HK-2 (cell line): ENCODE measurements around the gene PHF24.
"Not testable (repeated sequence)": the region's sequence is repeated elsewhere in the genome, so short reads cannot be mapped to it uniquely, and the experiment has no call there.

Experiments
- DNase-seq: peaks from one replicate; pipeline ENCODE4 v3.0.0-alpha.2; 2018; ENCODE audit not compliant: unreplicated experiment

PHF24 gene

GRCh38 chr9:34957492-34958410 lies at the start of gene PHF24:
TSS of gene PHF24 (plus strand) at chr9:34958285. CDS start at chr9:34971299, 13,014 bp downstream.
- no peak for DNase-seq

DNA sequence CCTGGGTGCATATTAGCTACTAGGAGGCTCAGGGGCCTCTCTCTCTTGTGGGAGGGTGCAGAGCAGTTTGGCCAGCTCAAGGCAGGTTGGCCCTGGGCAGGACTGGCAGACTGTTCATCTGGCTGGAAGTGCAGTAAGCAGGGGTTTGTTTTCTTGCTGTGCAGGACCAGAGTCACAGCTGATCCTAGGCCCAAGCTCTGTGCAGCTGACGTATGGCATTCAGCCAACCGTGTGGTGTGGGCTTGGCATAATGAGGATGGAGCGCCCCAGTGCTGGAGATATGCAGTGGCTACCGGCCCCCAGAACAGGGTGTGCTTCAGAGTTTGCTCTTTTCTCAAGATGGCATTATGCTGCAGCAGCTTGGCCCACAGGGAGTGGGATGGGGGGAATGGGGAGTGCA lies 31.0 kb upstream of the PHF24 start:
- no peak for DNase-seq

GRCh38 chr9:34928921-34929320 lies 29.2 kb upstream of the PHF24 start:
- DNase-seq = no peak

GRCh38 chr9:34929506-34930102 lies 28.5 kb upstream of the PHF24 start:
- no peak for DNase-seq

GRCh38 chr9:34939989-34940388 lies 18.1 kb upstream of the PHF24 start:
- DNase-seq = not testable (repeated sequence)

- DNase-seq = no peak
Observed at GRCh38 chr9:34948451-34948850, 9.6 kb upstream of the PHF24 start.

DNA sequence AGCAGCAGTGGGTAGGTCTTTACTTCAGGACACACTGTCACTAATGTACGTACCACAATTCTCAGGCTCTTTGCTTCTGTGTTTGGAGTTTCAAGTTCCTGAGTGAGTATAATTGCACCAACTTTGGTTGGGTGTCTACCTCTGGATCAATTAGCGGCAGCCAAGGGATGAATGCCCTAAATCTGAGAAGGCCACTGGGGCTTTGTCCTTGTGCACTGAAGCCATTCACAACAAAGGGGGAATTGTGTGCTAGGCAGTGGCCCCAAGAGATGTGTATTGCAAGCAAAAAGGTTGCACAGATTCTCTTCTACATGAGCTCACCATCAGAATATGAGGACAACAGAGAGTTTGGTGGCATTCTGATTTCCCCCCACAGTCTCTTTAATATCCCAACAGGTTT lies 3.9 kb upstream of the PHF24 start:
- no peak for DNase-seq

DNA sequence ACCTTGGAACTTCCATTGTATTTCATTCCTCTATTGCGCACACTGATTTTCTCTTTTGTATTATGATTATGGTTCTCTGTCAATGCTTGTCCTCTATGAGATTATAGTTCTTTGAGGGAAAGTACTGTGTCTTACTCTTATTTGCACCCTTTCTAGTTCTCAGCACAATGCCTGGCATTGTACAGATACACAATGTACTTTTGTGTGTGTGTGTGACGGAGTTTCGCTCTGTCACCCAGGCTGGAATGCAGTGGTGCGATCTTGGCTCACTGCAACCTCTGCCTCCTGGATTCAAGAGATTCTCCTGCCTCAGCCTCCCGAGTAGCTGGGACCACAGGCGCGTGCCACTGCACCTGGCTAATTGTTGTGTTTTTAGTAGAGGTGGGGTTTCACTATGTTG lies 2.0 kb upstream of the PHF24 start:
- not testable (repeated sequence) for DNase-seq

GRCh38 chr9:34956648-34957047 lies 1.4 kb upstream of the PHF24 start:
- no peak for DNase-seq

DNA sequence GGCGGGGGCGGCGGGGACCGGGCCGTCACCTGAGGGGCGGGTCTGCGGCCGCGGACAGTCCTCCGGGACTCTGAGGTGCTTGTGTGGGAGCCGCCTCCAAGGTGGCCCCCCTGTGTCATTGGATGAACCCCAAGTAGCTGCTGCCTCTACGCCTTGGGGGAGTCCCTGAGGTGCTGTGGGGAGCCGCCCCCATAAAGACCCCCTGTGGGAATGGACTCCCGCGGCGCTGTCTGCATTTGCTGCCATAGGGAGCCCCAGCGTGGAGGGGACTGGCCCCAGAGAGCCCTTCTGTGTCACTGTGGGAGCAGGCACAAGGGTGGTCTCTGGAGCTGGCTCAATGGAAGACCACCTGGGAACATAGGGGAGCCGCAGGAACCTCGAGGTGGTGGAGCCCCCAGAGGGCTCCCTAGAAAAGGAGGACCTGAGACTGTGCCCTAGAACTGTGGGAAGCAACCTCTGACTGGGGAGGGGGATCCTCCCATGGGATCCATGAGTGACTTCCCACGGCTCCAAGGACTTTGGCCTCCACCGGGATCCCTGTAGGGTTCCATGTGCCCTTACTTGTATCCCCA lies 412 bp downstream of the PHF24 start:
- DNase-seq = no peak

- DNase-seq = no peak
Observed at GRCh38 chr9:34959461-34959860, 1.4 kb downstream of the PHF24 start.

GRCh38 chr9:34961574-34962490 lies 3.7 kb downstream of the PHF24 start:
- peak; percentile 18 for DNase-seq

- DNase-seq = no peak
Observed at GRCh38 chr9:34962546-34962945, 4.5 kb downstream of the PHF24 start.

DNA sequence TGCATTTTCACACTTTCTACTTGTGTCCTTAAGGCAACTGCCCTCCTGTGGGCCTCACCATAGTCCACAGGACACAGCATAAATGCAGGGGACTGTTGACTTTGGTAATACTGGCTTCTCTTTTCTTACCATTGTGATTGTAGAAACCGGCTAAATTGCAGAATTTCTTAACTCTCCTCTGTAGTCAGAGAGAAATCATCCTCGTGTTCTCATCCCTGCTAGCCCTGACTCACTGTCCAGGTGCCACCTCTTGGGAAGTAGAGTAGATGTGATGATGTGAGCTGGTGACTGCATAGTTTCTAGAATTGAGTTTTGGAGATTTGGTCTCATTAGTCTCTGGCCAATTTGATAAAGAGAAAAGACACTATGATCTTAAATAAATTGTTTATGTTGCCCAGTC lies 5.5 kb downstream of the PHF24 start:
- no peak for DNase-seq

GRCh38 chr9:34964458-34964857 lies 6.4 kb downstream of the PHF24 start:
- no peak for DNase-seq

GRCh38 chr9:34971146-34971811 lies 13.2 kb downstream of the PHF24 start:
- DNase-seq = no peak

- DNase-seq = no peak
Observed at GRCh38 chr9:34974664-34975063, 16.6 kb downstream of the PHF24 start.

- DNase-seq = no peak
Observed at GRCh38 chr9:34976441-34976840, 18.4 kb downstream of the PHF24 start.

GRCh38 chr9:34976992-34977391 lies 18.9 kb downstream of the PHF24 start:
- DNase-seq = no peak

- no peak for DNase-seq
Observed at GRCh38 chr9:34980181-34980761, 22.2 kb downstream of the PHF24 start.

DNA sequence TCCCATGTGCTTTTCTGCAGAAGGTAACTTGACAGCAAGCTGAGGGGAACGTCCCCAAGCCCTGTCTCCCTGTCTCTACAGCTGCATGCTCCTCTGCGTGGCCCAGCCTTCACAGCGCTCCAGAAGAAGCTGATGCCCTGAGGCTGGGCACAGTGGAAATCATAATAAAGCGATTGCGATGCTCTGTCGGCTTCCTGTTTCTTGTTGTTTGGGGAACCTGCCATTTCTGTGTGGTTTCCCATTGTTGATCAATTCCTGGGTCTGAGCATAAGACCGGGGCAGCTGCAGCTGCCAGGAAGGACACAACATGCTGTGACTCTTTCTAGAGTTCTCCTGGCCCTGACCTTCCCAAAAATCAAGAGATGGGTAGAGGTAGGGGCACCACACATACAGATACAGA lies 24.3 kb downstream of the PHF24 start:
- DNase-seq = no peak
